ENCODE measurements around the gene FAM187B.

- no peak for TF ChIP-seq CTCF (IDR thresholded peaks at IDR 0.05; ENCODE audit: low read length)
- no peak for TF ChIP-seq EZH2 (IDR thresholded peaks at IDR 0.05; ENCODE audit: borderline replicate concordance, low read length)
Observed at GRCh38 chr19:35225951-35226350, 2.6 kb downstream of the FAM187B start.
